Neural cell (in vitro differentiated cells): ENCODE measurements around the gene PHLDB1. TPM values are rescaled to one million over a fixed set of nuclear protein-coding genes. Genes with fewer than 3 reads are reported as not detected.
"Not testable (repeated sequence)": the region's sequence is repeated elsewhere in the genome, so short reads cannot be mapped to it uniquely, and the experiment has no call there.

Source experiments
- H2AFZ ChIP-seq: fragments of 200-600, 300-800 bp; sonication (generic), shearing (Covaris generic); 2 replicates; pipeline ENCODE4 v1.6.0; 2014; ENCODE audit warnings: low read depth, mild to moderate bottlenecking, antibody characterized with exemption, low read length, moderate library complexity
- H3F3A ChIP-seq: fragments of 200-600 bp; shearing (Covaris generic); 2 replicates; pipeline ENCODE4 v1.6.1; 2016; ENCODE audit warnings: mild to moderate bottlenecking, moderate library complexity, mixed read lengths, antibody characterized with exemption, low read length; ENCODE audit not compliant: insufficient read depth, poor library complexity, severe bottlenecking
- H3K27ac ChIP-seq: fragments of 200-600, 300-800 bp; sonication (generic), shearing (Covaris generic); 2 replicates; pipeline ENCODE4 v1.5.1; 2014; ENCODE audit warnings: mild to moderate bottlenecking, low read length, moderate library complexity
- H3K27me3 ChIP-seq: fragments of 300-800, 200-600 bp; sonication (generic), shearing (Covaris generic); 2 replicates; pipeline ENCODE4 v1.6.0; 2014; ENCODE audit warnings: mild to moderate bottlenecking, low read depth, low read length, moderate library complexity; ENCODE audit not compliant: insufficient read depth
- H3K36me3 ChIP-seq: fragments of 300-800, 200-600 bp; sonication (generic), shearing (Covaris generic); 2 replicates; pipeline ENCODE4 v1.5.1; 2014; ENCODE audit warnings: mild to moderate bottlenecking, antibody characterized with exemption, low read length, moderate library complexity; ENCODE audit not compliant: insufficient read depth
- H3K4me2 ChIP-seq: fragments of 300-800, 200-600 bp; sonication (generic), shearing (Covaris generic); 2 replicates; pipeline ENCODE4 v1.6.0; 2014; ENCODE audit warnings: mild to moderate bottlenecking, low read length
- H3K4me3 ChIP-seq: fragments of 300-800, 200-600 bp; sonication (generic), shearing (Covaris generic); 2 replicates; pipeline ENCODE4 v1.5.1; 2014; ENCODE audit warnings: mild to moderate bottlenecking, low read length, moderate library complexity
- H3K79me2 ChIP-seq: fragments of 200-600 bp; shearing (Covaris generic); replicated peaks from 2 replicates; pipeline ENCODE4 v1.6.0; 2014; ENCODE audit warnings: mild to moderate bottlenecking, low read length, moderate library complexity; ENCODE audit not compliant: insufficient read depth
- H3K9ac ChIP-seq: fragments of 300-800, 200-600 bp; sonication (generic), shearing (Covaris generic); 2 replicates; pipeline ENCODE4 v1.6.1; 2016; ENCODE audit warnings: mild to moderate bottlenecking, low read length, mixed read lengths
- H3K9me2 ChIP-seq: fragments of 200-600 bp; shearing (Covaris generic); 2 replicates; pipeline ENCODE4 v1.6.1; 2016; ENCODE audit warnings: mild to moderate bottlenecking, low read length, mixed read lengths; ENCODE audit not compliant: insufficient read depth
- H3K9me3 ChIP-seq: fragments of 200-600, 300-800 bp; sonication (generic), shearing (Covaris generic); 2 replicates; pipeline ENCODE4 v1.6.1; 2016; ENCODE audit warnings: mild to moderate bottlenecking, mixed run types, low read length, moderate library complexity, mixed read lengths
- H4K20me1 ChIP-seq: fragments of 200-600 bp; shearing (Covaris generic); 2 replicates; pipeline ENCODE4 v1.6.1; 2016; ENCODE audit warnings: mild to moderate bottlenecking, mixed run types; ENCODE audit not compliant: insufficient read depth
- CTCF ChIP-seq: fragments of 450-650 bp; IDR thresholded peaks from 2 replicates; pipeline ENCODE4 v1.5.1; 2014; ENCODE audit warnings: antibody characterized with exemption, mild to moderate bottlenecking, moderate library complexity; ENCODE audit not compliant: poor library complexity, severe bottlenecking
- EP300 ChIP-seq: fragments of 450-650 bp; conservative IDR thresholded peaks from 2 replicates; pipeline ENCODE4 v1.6.1; 2014; ENCODE audit warnings: antibody characterized with exemption, mild to moderate bottlenecking, moderate library complexity; ENCODE audit not compliant: poor library complexity, severe bottlenecking
- EZH2 ChIP-seq: fragments of 200-600, 300-800 bp; shearing (Covaris generic), sonication (generic); IDR thresholded peaks from 2 replicates; pipeline ENCODE4 v1.6.1; 2014; ENCODE audit warnings: antibody characterized with exemption, low read length, borderline replicate concordance, mild to moderate bottlenecking; ENCODE audit not compliant: insufficient read depth, poor library complexity, severe bottlenecking
- MXI1 ChIP-seq: fragments of 450-650 bp; conservative IDR thresholded peaks from 2 replicates; pipeline ENCODE4 v1.6.1; 2014; ENCODE audit warnings: antibody characterized with exemption, mild to moderate bottlenecking; ENCODE audit not compliant: poor library complexity, severe bottlenecking
- POLR2AphosphoS5 ChIP-seq: IDR thresholded peaks from 2 replicates; pipeline ENCODE4 v1.6.1; 2012
- RAD21 ChIP-seq: fragments of 450-650 bp; conservative IDR thresholded peaks from 2 replicates; pipeline ENCODE4 v1.6.1; 2014; ENCODE audit warnings: antibody characterized with exemption, mild to moderate bottlenecking, moderate library complexity
- REST ChIP-seq: IDR thresholded peaks from 2 replicates; pipeline ENCODE4 v1.6.1; 2012; ENCODE audit warnings: borderline replicate concordance
- SMC3 ChIP-seq: fragments of 450-650 bp; conservative IDR thresholded peaks from 2 replicates; pipeline ENCODE4 v1.6.1; 2014; ENCODE audit warnings: antibody characterized with exemption, mild to moderate bottlenecking, moderate library complexity; ENCODE audit not compliant: poor library complexity
- TAF1 ChIP-seq: IDR thresholded peaks from 2 replicates; pipeline ENCODE4 v1.6.1; 2012; ENCODE audit warnings: low read depth
- polyA plus RNA-seq: library from polyadenylated mRNA; depleted of rRNA; stranded (reverse); fragments of >200 nt; gene quantifications from 2 replicates; pipeline ENCODE4 v1.2.3, GENCODE V29; 2014

PHLDB1 gene
- polyA plus RNA-seq, 1 donor from 2014 or later, result 114 TPM

- not testable (repeated sequence) for H3K4me3 ChIP-seq, H3K36me3 ChIP-seq, H3F3A ChIP-seq, H3K9me3 ChIP-seq, H3K9me2 ChIP-seq, H4K20me1 ChIP-seq, H3K27me3 ChIP-seq, H3K4me2 ChIP-seq, H2AFZ ChIP-seq, H3K79me2 ChIP-seq, H3K27ac ChIP-seq, H3K9ac ChIP-seq
- peak; percentile 67 for TF ChIP-seq CTCF
- peak; percentile 67 for TF ChIP-seq SMC3
- TF ChIP-seq RAD21, result peak; percentile 70
Measured at GRCh38 chr11:118594984-118595383, 12.4 kb upstream of the PHLDB1 start.

GRCh38 chr11:118596224-118597146 is 10.9 kb upstream of the PHLDB1 start:
- Histone ChIP-seq H3F3A (no peaks in the 10 kb centered on the region), H3K27me3 (no peaks in the 10 kb centered on the region), H3K9me3 (no peaks in the 10 kb centered on the region), H3K27ac (no peak overlapping the region), H2AFZ (no peak overlapping the region), H3K9ac (no peak overlapping the region), H3K9me2 (no peaks in the 10 kb centered on the region), H4K20me1 (no peaks in the 10 kb centered on the region), H3K4me3 (no peak overlapping the region), H3K36me3 (no peaks in the 10 kb centered on the region), H3K79me2 (no peaks in the 10 kb centered on the region), H3K4me2 (no peak overlapping the region)
- TF ChIP-seq REST (no peak), POLR2AphosphoS5 (no peak), TAF1 (no peak), EZH2 (no peak), CTCF (no peak), SMC3 (no peak), EP300 (no peak), MXI1 (no peak), RAD21 (no peak)
